GM18870 (cell line): ENCODE data around the gene GMCL1.

Experiments
- ATAC-seq: cut with Tn5 transposase; IDR thresholded peaks from one replicate; pipeline ENCODE4 v1.9.1; 2021; ENCODE audit warnings: moderate library complexity; ENCODE audit not compliant: unreplicated experiment

The GMCL1 gene

DNA sequence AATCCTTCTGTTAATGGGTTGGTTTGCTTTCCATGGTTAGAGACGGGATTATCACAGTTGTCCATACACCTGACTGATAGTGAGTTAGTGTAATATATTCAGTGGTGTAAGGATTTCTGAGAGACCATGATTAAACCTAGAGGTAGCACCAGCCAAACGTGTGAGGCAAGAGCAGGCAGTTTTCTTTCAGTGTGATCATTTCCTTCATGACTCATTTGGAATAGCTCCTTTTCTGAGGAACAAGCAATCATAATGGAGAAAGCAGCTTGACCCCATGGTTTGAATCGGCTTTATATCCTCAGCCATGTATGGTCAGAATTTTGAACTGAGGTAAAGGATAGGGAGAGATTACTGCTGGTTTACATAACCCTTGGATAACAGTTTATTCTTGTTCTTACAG is 88.4 kb downstream of the GMCL1 start:
- no peak for ATAC-seq

DNA sequence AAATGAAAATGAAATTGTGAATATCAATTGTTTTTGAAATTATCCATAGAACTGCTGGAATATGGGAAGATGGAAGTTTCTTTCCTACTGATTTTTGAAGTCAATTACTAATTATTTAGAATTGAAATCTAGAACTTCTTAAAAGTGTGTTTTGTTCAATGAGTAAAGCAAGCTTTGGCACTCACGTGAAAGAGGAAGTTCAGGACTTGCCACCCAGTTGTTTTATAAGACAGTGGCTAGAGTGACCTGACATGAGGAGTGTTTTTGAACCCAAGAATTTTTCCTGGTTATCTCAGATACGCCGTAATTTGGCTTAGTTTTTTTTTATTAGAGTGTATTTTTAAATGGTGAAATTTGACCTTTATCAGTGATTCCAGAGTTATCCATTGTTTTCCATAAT is 88.9 kb downstream of the GMCL1 start:
- ATAC-seq, result no peak

DNA sequence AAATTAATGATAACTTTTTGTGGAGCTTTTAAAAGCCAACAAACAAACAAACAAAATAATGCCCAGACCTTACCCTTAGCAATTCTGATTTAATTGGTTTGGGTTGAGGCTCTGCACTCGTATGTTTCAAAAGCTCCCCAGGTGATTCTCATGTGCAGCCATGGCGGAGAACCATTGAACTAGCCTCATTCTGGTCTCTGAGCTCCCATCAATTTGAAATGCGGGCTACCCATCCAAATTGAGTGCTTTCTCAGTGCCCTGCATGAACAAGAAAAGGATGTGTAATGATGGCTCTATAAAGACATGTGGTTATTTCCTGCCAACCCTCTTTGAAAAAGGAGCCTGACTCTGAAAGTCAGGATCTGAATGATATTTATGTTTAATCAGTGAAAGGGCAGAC is 93.7 kb downstream of the GMCL1 start:
- no peak for ATAC-seq

DNA sequence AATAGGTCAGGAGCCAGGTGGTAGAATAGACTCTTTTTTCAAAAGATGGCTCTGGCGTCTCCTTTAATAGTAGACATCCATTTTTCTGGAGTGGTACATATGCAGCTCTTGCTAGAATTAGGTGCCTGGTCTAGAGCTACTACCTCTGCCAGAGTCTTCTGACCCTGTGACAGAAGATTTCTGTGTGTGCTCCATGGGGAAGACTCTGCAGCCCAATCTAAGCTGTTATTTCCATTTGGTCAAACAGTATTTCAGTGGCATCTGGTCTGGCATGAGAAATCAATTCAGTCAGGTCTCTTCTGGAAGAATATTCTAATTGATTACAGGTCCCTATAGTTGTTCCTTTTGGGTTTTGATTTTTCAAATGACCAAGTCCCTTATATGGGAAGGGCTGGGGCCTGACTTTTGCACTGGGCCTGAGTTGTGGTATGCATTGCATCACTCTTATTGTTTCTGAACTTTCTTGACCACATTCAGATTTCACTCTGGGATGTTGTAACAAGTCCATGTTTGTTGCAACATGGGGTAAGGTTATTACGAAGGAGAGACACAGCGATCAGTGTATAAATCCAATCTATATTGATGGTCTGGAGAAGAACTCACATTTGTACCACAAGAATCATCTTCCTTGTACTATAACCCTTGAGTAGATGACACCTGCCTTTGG is 97.5 kb downstream of the GMCL1 start:
- no peak for ATAC-seq
